GM06990 (cell line): Measurements from ENCODE around the gene CNTFR.

ENCODE experiments used
- DNase-seq: peaks from one replicate; pipeline ENCODE4 v3.0.0-alpha.2; 2011; ENCODE audit not compliant: insufficient read length; ENCODE audit errors: extremely low read depth
- H3K27me3 ChIP-seq: replicated peaks from 2 replicates; pipeline ENCODE4 v1.6.0; 2011; ENCODE audit warnings: low read length; ENCODE audit not compliant: control insufficient read depth, insufficient read depth
- H3K36me3 ChIP-seq: 2 replicates; pipeline ENCODE4 v1.5.1; 2011; ENCODE audit warnings: low read length; ENCODE audit not compliant: control insufficient read depth, insufficient read depth
- H3K4me3 ChIP-seq: replicated peaks from 2 replicates; pipeline ENCODE4 v1.5.1; 2011; ENCODE audit warnings: low read depth, mild to moderate bottlenecking, control low read depth, low read length
- TF ChIP-seq, protein P1 (sequence below): IDR thresholded peaks from 2 replicates; pipeline ENCODE4 v1.5.1; 2011; ENCODE audit warnings: low read length, control low read depth, mild to moderate bottlenecking, inconsistent platforms; ENCODE audit not compliant: insufficient read depth, poor library complexity, severe bottlenecking

The CNTFR gene

DNA sequence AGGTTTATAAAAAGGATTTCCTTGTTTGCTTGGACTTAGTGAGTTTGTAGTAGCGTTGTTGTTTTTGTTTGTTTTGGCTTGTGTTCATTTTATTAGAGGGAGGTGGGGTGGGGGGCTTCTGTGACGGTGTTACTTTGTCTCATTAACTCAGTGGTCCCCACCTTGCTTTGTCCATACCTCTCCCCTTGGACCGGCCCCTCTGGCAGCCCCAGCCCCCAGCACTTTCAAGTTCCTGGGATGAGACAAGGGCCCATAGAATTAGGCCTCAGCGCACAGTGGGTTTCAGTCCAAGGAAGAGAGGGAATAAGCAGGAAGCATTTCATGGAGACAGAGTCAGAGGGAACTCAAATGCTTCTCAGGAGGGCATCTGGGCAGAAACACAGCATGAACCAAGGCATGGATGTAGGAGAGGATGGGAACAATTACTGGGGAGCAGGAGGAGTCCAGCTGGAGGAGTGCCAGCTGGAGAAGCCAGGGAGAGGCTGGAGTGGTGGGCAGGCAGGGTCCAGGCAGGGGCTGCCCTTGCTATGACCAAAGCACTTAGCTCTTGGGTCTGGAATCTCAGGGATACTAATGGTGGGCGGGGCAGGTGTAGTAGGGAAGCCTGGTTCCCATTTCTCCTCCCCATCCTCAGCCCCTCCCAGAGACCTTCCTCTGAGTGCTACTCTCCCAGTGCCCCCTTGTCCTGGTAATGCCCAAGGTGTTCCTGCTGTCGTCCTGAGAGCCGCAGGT, 43.3 kb downstream of the CNTFR start:
- Histone ChIP-seq H3K27me3 (no peaks in the 10 kb centered on the region; the same call in 1 of the 2 replicates), H3K36me3 (no peaks in the 10 kb centered on the region), H3K4me3 (no peak overlapping the region)
- DNase-seq = no peak
- TF ChIP-seq, protein P1, sequence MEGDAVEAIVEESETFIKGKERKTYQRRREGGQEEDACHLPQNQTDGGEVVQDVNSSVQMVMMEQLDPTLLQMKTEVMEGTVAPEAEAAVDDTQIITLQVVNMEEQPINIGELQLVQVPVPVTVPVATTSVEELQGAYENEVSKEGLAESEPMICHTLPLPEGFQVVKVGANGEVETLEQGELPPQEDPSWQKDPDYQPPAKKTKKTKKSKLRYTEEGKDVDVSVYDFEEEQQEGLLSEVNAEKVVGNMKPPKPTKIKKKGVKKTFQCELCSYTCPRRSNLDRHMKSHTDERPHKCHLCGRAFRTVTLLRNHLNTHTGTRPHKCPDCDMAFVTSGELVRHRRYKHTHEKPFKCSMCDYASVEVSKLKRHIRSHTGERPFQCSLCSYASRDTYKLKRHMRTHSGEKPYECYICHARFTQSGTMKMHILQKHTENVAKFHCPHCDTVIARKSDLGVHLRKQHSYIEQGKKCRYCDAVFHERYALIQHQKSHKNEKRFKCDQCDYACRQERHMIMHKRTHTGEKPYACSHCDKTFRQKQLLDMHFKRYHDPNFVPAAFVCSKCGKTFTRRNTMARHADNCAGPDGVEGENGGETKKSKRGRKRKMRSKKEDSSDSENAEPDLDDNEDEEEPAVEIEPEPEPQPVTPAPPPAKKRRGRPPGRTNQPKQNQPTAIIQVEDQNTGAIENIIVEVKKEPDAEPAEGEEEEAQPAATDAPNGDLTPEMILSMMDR = no peak

DNA sequence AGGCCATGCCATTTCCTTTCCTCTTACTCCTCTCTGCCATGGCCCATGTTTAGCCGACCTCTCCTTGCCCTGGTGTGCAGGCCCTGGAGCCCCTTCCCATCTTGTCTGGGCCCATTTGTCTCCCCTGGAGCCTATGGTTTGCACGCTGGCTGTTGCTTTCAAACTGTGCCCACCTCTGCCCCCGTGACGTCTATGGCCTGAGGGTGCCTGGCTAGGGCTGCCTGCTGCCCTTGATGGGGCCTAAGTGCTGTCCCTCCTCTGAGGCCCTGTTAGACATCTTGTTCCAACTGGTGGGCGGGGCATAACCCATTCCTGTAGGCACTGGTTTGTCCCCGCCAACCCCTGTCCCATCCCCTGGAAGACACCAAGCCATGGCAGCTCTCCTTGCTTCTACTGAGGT, 44.0 kb downstream of the CNTFR start:
- TF ChIP-seq, protein P1 = no peak
- H3K4me3 ChIP-seq = no peak overlapping the region

DNA sequence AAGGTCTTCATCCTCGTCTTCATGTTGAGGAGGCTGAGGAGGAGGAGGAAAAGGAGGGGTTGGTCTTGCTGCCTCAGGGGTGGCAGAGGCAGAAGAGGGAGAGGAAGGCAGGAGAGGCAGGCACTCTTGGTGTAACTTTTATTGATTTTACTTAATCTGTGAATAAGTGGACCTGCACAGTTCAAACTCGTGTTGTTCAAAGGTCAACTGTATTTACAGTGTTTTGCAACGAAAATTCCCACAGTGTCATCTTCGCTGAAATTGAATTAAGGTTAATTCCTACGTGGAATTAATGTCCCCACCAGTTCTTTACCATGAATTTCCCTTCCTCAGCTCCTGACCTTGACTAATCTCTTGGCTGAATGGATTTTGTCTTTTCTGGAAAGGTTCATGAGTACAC, 45.5 kb downstream of the CNTFR start:
- Histone ChIP-seq H3K4me3 (no peak overlapping the region), H3K36me3 (no peaks in the 10 kb centered on the region), H3K27me3 (no peaks in the 10 kb centered on the region; the same call in 1 of the 2 replicates)
- DNase-seq = no peak
- TF ChIP-seq, protein P1 = no peak

More for the DNA sequence above, 44.0 kb downstream of the CNTFR start:
- H3K36me3 ChIP-seq = no peaks in the 10 kb centered on the region
- DNase-seq = no peak
- H3K27me3 ChIP-seq = no peaks in the 10 kb centered on the region; the same call in 1 of the 2 replicates

DNA sequence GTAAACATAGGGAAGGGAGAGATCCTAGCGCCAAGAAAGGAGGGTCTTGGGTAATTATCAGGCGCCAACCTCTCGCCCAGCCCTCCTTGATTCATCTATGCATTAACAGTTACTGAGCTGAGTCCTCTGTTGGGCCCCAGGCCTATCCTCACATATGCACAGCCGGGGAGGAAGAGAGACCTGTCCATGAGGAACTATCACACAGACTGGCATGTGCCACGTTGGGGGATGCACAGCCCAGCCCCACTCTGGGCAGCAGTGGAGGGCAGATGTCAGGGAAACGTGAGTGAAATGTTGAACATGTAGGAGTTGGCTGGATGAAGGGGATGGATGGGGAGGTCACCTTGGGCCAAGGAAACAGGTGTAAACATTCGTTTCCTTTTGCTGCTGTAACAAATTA, 48.0 kb downstream of the CNTFR start:
- H3K27me3 ChIP-seq = no peaks in the 10 kb centered on the region; the same call in none of the 2 replicates
- DNase-seq = no peak
- H3K36me3 ChIP-seq = no peaks in the 10 kb centered on the region
- H3K4me3 ChIP-seq = no peak overlapping the region
- TF ChIP-seq, protein P1 = no peak

DNA sequence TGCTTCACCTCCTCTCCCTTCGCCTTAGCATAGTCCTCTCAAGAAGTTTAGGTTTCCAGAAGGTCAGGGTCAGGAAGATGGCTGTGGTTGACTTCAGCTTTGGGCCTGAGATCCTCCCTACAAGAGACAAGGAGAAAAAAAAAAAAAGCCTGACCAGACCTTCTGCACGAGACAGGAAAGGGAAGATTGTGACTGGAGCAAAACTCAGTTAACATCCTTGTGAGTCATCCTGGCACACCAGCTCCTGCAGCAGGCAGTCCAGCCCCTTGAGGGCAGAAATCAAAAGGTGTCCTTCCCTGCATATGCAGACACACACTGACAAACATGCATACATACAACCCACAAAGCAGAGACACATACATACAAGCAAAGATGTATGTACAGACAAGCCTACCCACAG, 48.7 kb downstream of the CNTFR start:
- no peaks in the 10 kb centered on the region for H3K36me3 ChIP-seq

More for the DNA sequence above, 48.7 kb downstream of the CNTFR start:
- no peak for DNase-seq
- TF ChIP-seq, protein P1 = no peak
- H3K4me3 ChIP-seq = no peak overlapping the region
- H3K27me3 ChIP-seq = no peaks in the 10 kb centered on the region; the same call in none of the 2 replicates
